H1 (cell line): ENCODE results near the gene P3H1. TPM values are rescaled to one million over a fixed set of nuclear protein-coding genes. Genes with fewer than 3 reads are reported as not detected.
A peak's percentile ranks its signal among the peaks of the same experiment; 100 is the strongest.

Source experiments
- CTCF ChIA-PET: fragments of 300-600 bp; sonication (Branson Sonifier 250); formaldehyde crosslinking; loops from one replicate; lab custom pipeline; 2021; ENCODE audit not compliant: partially characterized antibody; lab: Charles Lee
- POLR2A ChIA-PET: fragments of 300-600 bp; sonication (Branson Sonifier 250); formaldehyde crosslinking; loops from one replicate; lab custom pipeline; 2021; ENCODE audit warnings: inconsistent platforms; ENCODE audit not compliant: partially characterized antibody; lab: Charles Lee
- DNase-seq, 2 experiments: peaks; one replicate each; pipeline versions ENCODE4 v3.0.0 to v3.0.0-alpha.2; 2010 to 2022; ENCODE audit warnings: low spot score in 2 of 2, low read depth in 1 of 2, mixed read lengths in 1 of 2
- FAIRE-seq: peaks from 2 replicates; lab custom pipeline; 2011; peaks lifted over from hg19 to GRCh38; lab: Jason Lieb, UNC
- H2AFZ ChIP-seq: 2 replicates; pipeline ENCODE4 v1.8.1; 2012; ENCODE audit warnings: low read length, inconsistent platforms
- H2AK5ac ChIP-seq: 2 replicates; pipeline ENCODE4 v1.6.1; 2013; ENCODE audit warnings: low read depth, low read length
- H2BK120ac ChIP-seq: replicated peaks from 2 replicates; pipeline ENCODE3; 2013; ENCODE audit warnings: low read depth, low read length, inconsistent platforms
- H2BK12ac ChIP-seq: 2 replicates; pipeline ENCODE4 v1.6.1; 2013; ENCODE audit warnings: low read depth, low read length
- H2BK15ac ChIP-seq: 2 replicates; pipeline ENCODE4 v1.6.1; 2013; ENCODE audit warnings: low read length
- H2BK20ac ChIP-seq: 2 replicates; pipeline ENCODE4 v1.6.1; 2013; ENCODE audit warnings: low read length
- H2BK5ac ChIP-seq: 2 replicates; pipeline ENCODE4 v1.6.1; 2013; ENCODE audit warnings: low read depth, low read length
- H3K14ac ChIP-seq: 2 replicates; pipeline ENCODE4 v1.6.1; 2013; ENCODE audit warnings: inconsistent platforms; ENCODE audit not compliant: insufficient read length
- H3K18ac ChIP-seq: 2 replicates; pipeline ENCODE4 v1.6.1; 2013; ENCODE audit warnings: low read length; ENCODE audit errors: extremely low read depth
- H3K23ac ChIP-seq: 2 replicates; pipeline ENCODE4 v1.6.1; 2013; ENCODE audit warnings: inconsistent platforms; ENCODE audit not compliant: insufficient read length
- H3K23me2 ChIP-seq: 2 replicates; pipeline ENCODE4 v1.6.1; 2013; ENCODE audit warnings: low read depth, low read length
- H3K27ac ChIP-seq: 2 replicates; pipeline ENCODE4 v1.6.1; 2011; ENCODE audit warnings: low read depth, low read length, inconsistent platforms
- H3K27me3 ChIP-seq, 4 experiments: replicated peaks in 1 of 4; 1 replicate in 1 of 4; 2 replicates in 3 of 4; pipeline versions ENCODE4 v1.6.1 to v1.8.1; 2011 to 2013; ENCODE audit warnings: low read length in 3 of 4, mild to moderate bottlenecking in 3 of 4, inconsistent platforms in 2 of 4, mixed read lengths in 2 of 4, moderate library complexity in 1 of 4; ENCODE audit not compliant: control insufficient read depth in 3 of 4, insufficient read depth in 3 of 4; ENCODE audit errors: extremely low read depth in 1 of 4
- H3K36me3 ChIP-seq, 4 experiments: 2 replicates each; pipeline versions ENCODE4 v1.6.1 to v1.8.1; 2011 to 2013; ENCODE audit warnings: mild to moderate bottlenecking in 4 of 4, low read length in 3 of 4, moderate library complexity in 2 of 4, control low read depth in 1 of 4, inconsistent platforms in 1 of 4; ENCODE audit not compliant: insufficient read depth in 4 of 4, control insufficient read depth in 2 of 4
- H3K4ac ChIP-seq: replicated peaks from 2 replicates; pipeline ENCODE3; 2013; ENCODE audit warnings: low read length, low read depth, mixed read lengths, inconsistent platforms; ENCODE audit not compliant: insufficient read length
- H3K4me1 ChIP-seq, 4 experiments: replicated peaks in 1 of 4; 1 replicate in 1 of 4; 2 replicates in 3 of 4; pipeline versions ENCODE4 v1.6.1 to v1.8.1; 2011 to 2013; ENCODE audit warnings: low read length in 3 of 4, inconsistent platforms in 2 of 4, mixed read lengths in 1 of 4; ENCODE audit not compliant: insufficient read depth in 4 of 4, control insufficient read depth in 3 of 4
- H3K4me2 ChIP-seq, 2 experiments: 2 replicates each; pipeline versions ENCODE4 v1.6.1 to v1.8.1; 2011 to 2013; ENCODE audit warnings: low read depth in 2 of 2, low read length in 2 of 2, control low read depth in 1 of 2, inconsistent platforms in 1 of 2, mild to moderate bottlenecking in 1 of 2; ENCODE audit not compliant: insufficient read depth in 1 of 2
- H3K4me3 ChIP-seq, 4 experiments: fragments of 200-600, 300-600 bp in 1 of 4; sonication (generic), shearing (Covaris generic), sonication (Bioruptor Twin) in 1 of 4; 2 replicates each; pipeline versions ENCODE4 v1.5.1 to v1.8.1; 2011 to 2016; ENCODE audit warnings: low read length in 4 of 4, low read depth in 3 of 4, control low read depth in 2 of 4, inconsistent platforms in 2 of 4, mild to moderate bottlenecking in 2 of 4, mixed read lengths in 1 of 4, moderate library complexity in 1 of 4; ENCODE audit not compliant: insufficient read depth in 2 of 4; ENCODE audit errors: extremely low read depth in 1 of 4
- H3K56ac ChIP-seq: replicated peaks from 2 replicates; pipeline ENCODE3; 2013; ENCODE audit warnings: low read depth, mild to moderate bottlenecking, mixed read lengths, low read length, inconsistent platforms; ENCODE audit not compliant: insufficient read length
- H3K79me1 ChIP-seq: 2 replicates; pipeline ENCODE4 v1.6.1; 2013; ENCODE audit warnings: low read depth, low read length, control low read depth
- H3K79me2 ChIP-seq, 2 experiments: 2 replicates each; pipeline versions ENCODE4 v1.6.1 to v1.8.1; 2012 to 2013; ENCODE audit warnings: low read length in 2 of 2, mild to moderate bottlenecking in 2 of 2, inconsistent platforms in 1 of 2; ENCODE audit not compliant: insufficient read depth in 2 of 2, control insufficient read depth in 1 of 2
- H3K9ac ChIP-seq, 4 experiments: replicated peaks in 1 of 4; 1 replicate in 1 of 4; 2 replicates in 3 of 4; pipeline versions ENCODE4 v1.6.1 to v1.8.1; 2011 to 2013; ENCODE audit warnings: low read depth in 3 of 4, low read length in 3 of 4, control low read depth in 2 of 4, mild to moderate bottlenecking in 2 of 4, moderate library complexity in 2 of 4, inconsistent platforms in 1 of 4; ENCODE audit errors: extremely low read depth in 1 of 4
- H3K9me3 ChIP-seq, 2 experiments: 2 replicates each; pipeline versions ENCODE4 v1.6.1 to v1.8.1; 2012 to 2013; ENCODE audit warnings: mild to moderate bottlenecking in 2 of 2, moderate library complexity in 2 of 2, control low read depth in 1 of 2, inconsistent platforms in 1 of 2, low read depth in 1 of 2, low read length in 1 of 2, mixed read lengths in 1 of 2; ENCODE audit not compliant: insufficient read depth in 2 of 2
- H4K20me1 ChIP-seq, 2 experiments: replicated peaks in 1 of 2; 2 replicates each; pipeline versions ENCODE3 to v1.8.1; 2011 to 2013; ENCODE audit warnings: inconsistent platforms in 2 of 2, low read length in 2 of 2, mild to moderate bottlenecking in 1 of 2; ENCODE audit not compliant: insufficient read depth in 2 of 2, control insufficient read depth in 1 of 2
- H4K5ac ChIP-seq: 2 replicates; pipeline ENCODE4 v1.6.1; 2013; ENCODE audit warnings: low read length, low read depth, mixed read lengths, inconsistent platforms; ENCODE audit not compliant: insufficient read length
- H4K8ac ChIP-seq: 2 replicates; pipeline ENCODE4 v1.8.0; 2013; ENCODE audit warnings: mild to moderate bottlenecking, moderate library complexity, low read length, inconsistent platforms; ENCODE audit not compliant: insufficient read depth; ENCODE audit errors: extremely low read depth
- H4K91ac ChIP-seq: replicated peaks from 2 replicates; pipeline ENCODE3; 2013; ENCODE audit warnings: low read length, mixed read lengths, inconsistent platforms; ENCODE audit not compliant: insufficient read length
- CBX5 ChIP-seq: fragments of 300-800, 300-1000 bp; sonication (generic); IDR thresholded peaks from 2 replicates; pipeline ENCODE4 v1.7.1; 2016; ENCODE audit warnings: antibody characterized with exemption, low read length, low read depth
- EZH2 ChIP-seq: fragments of 200-600 bp; sonication (generic); IDR thresholded peaks from 2 replicates; pipeline ENCODE4 v1.7.1; 2012; ENCODE audit warnings: low read depth, mild to moderate bottlenecking, moderate library complexity, low read length, inconsistent platforms; ENCODE audit not compliant: severe bottlenecking
- HDAC6 ChIP-seq: IDR thresholded peaks from one replicate; pipeline ENCODE4 v1.7.1; 2012; ENCODE audit warnings: low read depth, mild to moderate bottlenecking, inconsistent platforms, low read length, moderate library complexity
- MAX ChIP-seq: IDR thresholded peaks from 2 replicates; pipeline ENCODE4 v1.6.1; 2012; ENCODE audit warnings: inconsistent platforms
- RAD21 ChIP-seq, 2 experiments: IDR thresholded peaks in 1 of 2; conservative IDR thresholded peaks in 1 of 2; 2 replicates each; pipeline ENCODE4 v1.6.1; 2011; ENCODE audit warnings: low read depth in 2 of 2, low read length in 2 of 2, improper control_type of control experiment in 1 of 2, inconsistent platforms in 1 of 2, mild to moderate bottlenecking in 1 of 2, moderate library complexity in 1 of 2
- RNF2 ChIP-seq: fragments of 200-900, 300-1000 bp; sonication (generic); IDR thresholded peaks from 2 replicates; pipeline ENCODE4 v1.7.1; 2016; ENCODE audit warnings: borderline replicate concordance, low read depth, mild to moderate bottlenecking, antibody characterized with exemption, low read length; ENCODE audit not compliant: poor library complexity, severe bottlenecking; ENCODE audit errors: missing control alignments
- SRF ChIP-seq: IDR thresholded peaks from 2 replicates; pipeline ENCODE4 v1.6.1; 2011; ENCODE audit warnings: mild to moderate bottlenecking, low read depth, low read length, moderate library complexity
- TEAD4 ChIP-seq: IDR thresholded peaks from 2 replicates; pipeline ENCODE4 v1.6.1; 2012; ENCODE audit warnings: low read depth, low read length, inconsistent platforms, mixed read lengths
- YY1 ChIP-seq: IDR thresholded peaks from 2 replicates; pipeline ENCODE4 v1.6.1; 2011; ENCODE audit warnings: low read depth, mild to moderate bottlenecking, low read length
- WGBS, 2 experiments: shearing (Covaris generic) in 1 of 2; methylation state at CpG; one replicate each; pipeline versions ENCODE4 v1.1.6 to v1.1.7; 2013 to 2015; ENCODE audit warnings: low lambda C conversion rate in 2 of 2, mixed read lengths in 2 of 2, inconsistent platforms in 1 of 2, low coverage in 1 of 2, missing lambda C conversion rate in 1 of 2; ENCODE audit not compliant: insufficient replicate concordance in 2 of 2, insufficient coverage in 1 of 2, insufficient read length in 1 of 2; ENCODE audit errors: extremely low coverage in 1 of 2, missing lambda C conversion rate in 1 of 2; 5-methylcytosine and 5-hydroxymethylcytosine counted together
- polyA plus RNA-seq, 7 experiments: library from polyadenylated mRNA; depleted of rRNA in 3 of 7; stranded (reverse) in 5 of 7; unstranded in 2 of 7; fragments of >200 nt in 5 of 7; fragments of 200-250 nt in 2 of 7; gene quantifications; 1 replicate in 5 of 7; 2 replicates in 1 of 7; 4 replicates in 1 of 7; pipeline versions ENCODE4 v1.2.1 to v1.2.3, GENCODE V29; 2011 to 2013; ENCODE audit warnings: missing spikeins in 2 of 7, mixed read lengths in 2 of 7
- total RNA-seq: library from RNA; stranded (reverse); fragmentation: NEBNext Ultra II Directional; extraction: Animal tissue kit (Norgen Biotek cat#: 25700); gene quantifications from 2 replicates; pipeline ENCODE4 v1.2.1, GENCODE V29; 2021

Gene P3H1
- total and polyA plus RNA-seq, 2 of the 8 experiments (the other 6 are each of a cell fraction or from before 2014, with no cell fraction given): 58.4 to 87.5 TPM

GRCh38 chr1:42740851-42741580 is 25.8 kb downstream of the P3H1 start:
- Histone ChIP-seq H3K56ac (no peak overlapping the region), H3K18ac (peak overlapping the region; percentile 95), H3K4ac (no peak overlapping the region), H3K4me1 (peaks cover 0 to 38% (median 28%) of the 10 kb centered on the region in 4 experiments; a peak in 6 of 7 replicates), H3K23me2 (peaks cover 5% of the 10 kb centered on the region; the same call in 1 of the 2 replicates), H2BK20ac (peak overlapping the region; percentile 98), H3K9ac (no peak overlapping the region), H2BK12ac (peak overlapping the region; percentile 99), H4K5ac (peak overlapping the region; percentile 64), H3K79me2 (no peaks in the 10 kb centered on the region), H3K14ac (no peak overlapping the region), H2BK5ac (peak overlapping the region; percentile 94; the same call in 1 of the 2 replicates), H4K91ac (peak overlapping the region; percentile 97), H3K79me1 (peaks cover 3% of the 10 kb centered on the region; the same call in 1 of the 2 replicates), H3K9me3 (no peaks in the 10 kb centered on the region), H3K4me2 (peak overlapping the region; percentile 77 to 85), H4K8ac (no peak overlapping the region; the same call in 1 of the 2 replicates), H2AK5ac (peak overlapping the region; percentile 93; the same call in 1 of the 2 replicates), H3K36me3 (peaks cover 0 to 5% (median 0%) of the 10 kb centered on the region in 4 experiments; a peak in 3 of 8 replicates), H4K20me1 (peaks cover 0 to 2% of the 10 kb centered on the region in 2 experiments), H3K4me3 (peak overlapping the region in 1 of 4 experiments; percentile 34; a peak in 3 of 8 replicates), H2BK120ac (peak overlapping the region; percentile 78), H2BK15ac (0 out of 2 replicates have a peak overlapping the region, but pooled peaks have one; percentile 95), H3K23ac (no peak overlapping the region), H3K27ac (no peak overlapping the region), H2AFZ (no peak overlapping the region; the same call in 1 of the 2 replicates), H3K27me3 (no peaks in the 10 kb centered on the region)
- TF ChIP-seq MAX: peak; percentile 63
- TF ChIP-seq YY1: peak; percentile 64; the same call in 1 of the 2 replicates
- TF ChIP-seq HDAC6: no peak
- no peak for TF ChIP-seq EZH2
- TF ChIP-seq RNF2: no peak
- TF ChIP-seq RAD21 (IDR thresholded peaks at IDR 0.05 in 1 of 2, conservative IDR thresholded peaks at IDR 0.05 in 1 of 2; ENCODE audit: low read depth in 2 of 2, low read length in 2 of 2): no peak
- TF ChIP-seq TEAD4: peak; percentile 61; the same call in 1 of the 2 replicates
- TF ChIP-seq SRF: no peak
- no peak for TF ChIP-seq CBX5
- CTCF ChIA-PET: interaction anchor here (1.2 to 9.8 kb wide), 6 partner anchors 11 to 163 kb away, joined by 3 to 77 read pairs (median 4); partner anchors contain the start of genes C1orf50 and P3H1
- FAIRE-seq: no peak
- no peak for DNase-seq
- WGBS, 2 experiments: 71% methylated on average over 17 of the region's 19 CpGs; no CpG with 5 or more reads in 1 of the 2 experiments
- POLR2A ChIA-PET: interaction anchor here (0.7 to 3.9 kb wide), 9 partner anchors 20 to 405 kb away, joined by 3 to 32 read pairs (median 3); partner anchors contain the start of genes C1orf50, P3H1 and YBX1
